ENCODE measurements around the gene TLR7. TPM values are rescaled to one million over a fixed set of nuclear protein-coding genes. Genes with fewer than 3 reads are reported as not detected.
A peak's percentile ranks its signal among the peaks of the same experiment; 100 is the strongest.

Gene TLR7
- total and polyA plus RNA-seq, 12 donors, result 0.03 to 3.2 (median 0.46) TPM

- intact Hi-C loops (cut with DNase I), result no loop called here
- H3K27ac ChIP-seq, result peak overlapping the region in 1 of 10 donors; percentile 37
- H3K4me1 ChIP-seq, result peaks cover 0 to 13% (median 0%) of the 10 kb centered on the region in 9 donors
- H3K36me3 ChIP-seq, result no peaks in the 10 kb centered on the region
- DNase-seq (no peak), ATAC-seq (no peak)
- WGBS, 2 donors, result 44 to 56% methylated on average over 8 of the region's 8 CpGs
- no peak overlapping the region for H3K4me3 ChIP-seq
- no peaks in the 10 kb centered on the region for H3K9me3 ChIP-seq
- H3K27me3 ChIP-seq, result peaks cover 0 to 44% (median 0%) of the 10 kb centered on the region in 7 donors
- no peak for TF ChIP-seq CTCF (IDR thresholded peaks at IDR 0.05)
Observed at GRCh38 chrX:12903646-12904045, 36.8 kb downstream of the TLR7 start.

GRCh38 chrX:12906046-12906761, 39.3 kb downstream of the TLR7 start, which contains the start of gene TLR8:
TSS of gene TLR8 (plus strand) at chrX:12906620. CDS start at chrX:12906707, 87 bp downstream.
- no peaks in the 10 kb centered on the region for H3K36me3 ChIP-seq
- ATAC-seq (no peak), DNase-seq (no peak)
- H3K4me3 ChIP-seq, result peak within 1 kb of the TSS in 1 of 10 donors; percentile 39
- H3K4me1 ChIP-seq, result peaks cover 0 to 12% (median 0%) of the 10 kb centered on the region in 9 donors
- intact Hi-C loops (cut with DNase I), result no loop called here
- peak within 1 kb of the TSS in 1 of 10 donors; percentile 64 for H3K27ac ChIP-seq
- H3K27me3 ChIP-seq, result peaks cover 0 to 55% (median 0%) of the 10 kb centered on the region in 7 donors
- no peaks in the 10 kb centered on the region for H3K9me3 ChIP-seq
- 90 to 93% methylated on average over 15 of the region's 15 CpGs for WGBS, 2 donors
- TF ChIP-seq CTCF (IDR thresholded peaks at IDR 0.05), result no peak

- TF ChIP-seq CTCF (IDR thresholded peaks at IDR 0.05), result no peak
- peak overlapping the region in 1 of 10 donors; percentile 45 for H3K27ac ChIP-seq
- 63 to 73% methylated on average over 10 of the region's 10 CpGs for WGBS, 2 donors
- ATAC-seq (no peak), DNase-seq (no peak)
- intact Hi-C loops (cut with DNase I), result no loop called here
- H3K36me3 ChIP-seq, result no peaks in the 10 kb centered on the region
- H3K9me3 ChIP-seq, result no peaks in the 10 kb centered on the region
- H3K4me3 ChIP-seq, result peak overlapping the region in 1 of 10 donors; percentile 17
- H3K27me3 ChIP-seq, result peaks cover 0 to 82% (median 0%) of the 10 kb centered on the region in 7 donors
- no peaks in the 10 kb centered on the region for H3K4me1 ChIP-seq
Observed at GRCh38 chrX:12910423-12911121, 43.7 kb downstream of the TLR7 start.

- Histone ChIP-seq H3K4me3 (peak overlapping the region in 1 of 10 donors; percentile 0), H3K4me1 (no peaks in the 10 kb centered on the region), H3K27ac (peak overlapping the region in 1 of 10 donors; percentile 23), H3K9me3 (no peaks in the 10 kb centered on the region), H3K36me3 (no peaks in the 10 kb centered on the region), H3K27me3 (peaks cover 0 to 87% (median 0%) of the 10 kb centered on the region in 7 donors)
- WGBS, 2 donors, result 83 to 94% methylated on average over 2 of the region's 2 CpGs
- no peak for TF ChIP-seq CTCF (IDR thresholded peaks at IDR 0.05)
- intact Hi-C loops (cut with DNase I), result no loop called here
- ATAC-seq (no peak), DNase-seq (no peak)
Observed at GRCh38 chrX:12911122-12911470, 44.2 kb downstream of the TLR7 start.

All from heart right ventricle (tissue), 16 donors.